K562 (cell line): ENCODE data around the gene GLIS1. TPM values are rescaled to one million over a fixed set of nuclear protein-coding genes. Genes with fewer than 3 reads are reported as not detected.

Source experiments
- CTCFL ChIP-seq: IDR thresholded peaks from 2 replicates; pipeline ENCODE4 v1.6.1; 2011; ENCODE audit warnings: borderline replicate concordance, low read depth, mild to moderate bottlenecking, moderate library complexity, low read length; ENCODE audit not compliant: insufficient read depth, poor library complexity, severe bottlenecking
- DEAF1 ChIP-seq: fragments of 450-650 bp; formaldehyde crosslinking; IDR thresholded peaks from 2 replicates; pipeline ENCODE4 v1.4.0; 2020; ENCODE audit warnings: mild to moderate bottlenecking, moderate library complexity
- IFI16 ChIP-seq: fragments of 250-450 bp; sonication (Bioruptor Pico); IDR thresholded peaks from 2 replicates; pipeline ENCODE4 v2.1.2; 2022; ENCODE audit warnings: mild to moderate bottlenecking, inconsistent platforms
- NR2C1 ChIP-seq, 2 experiments: fragments of 450-650 bp; IDR thresholded peaks; 2 replicates each; pipeline ENCODE4 v1.6.1; 2017; ENCODE audit warnings: mild to moderate bottlenecking in 2 of 2, antibody characterized with exemption in 1 of 2, inconsistent platforms in 1 of 2, missing compliant biosample characterization in 1 of 2, missing genetic modification characterization in 1 of 2
- RBBP5 ChIP-seq: fragments of 200-600 bp; sonication (generic); IDR thresholded peaks from 2 replicates; pipeline ENCODE4 v1.6.1; 2012; ENCODE audit warnings: borderline replicate concordance, mild to moderate bottlenecking, low read length, control low read depth, inconsistent platforms; ENCODE audit not compliant: insufficient read depth, poor library complexity, severe bottlenecking
- RCOR1 ChIP-seq, 2 experiments: IDR thresholded peaks; 2 replicates each; pipeline ENCODE4 v1.6.1; 2012; ENCODE audit warnings: low read depth in 2 of 2, low read length in 2 of 2, borderline replicate concordance in 1 of 2, improper control_type of control experiment in 1 of 2
- SMARCC2 ChIP-seq: fragments of 450-650 bp; IDR thresholded peaks from 2 replicates; pipeline ENCODE4 v1.6.1; 2017; ENCODE audit warnings: antibody characterized with exemption, moderate library complexity, mild to moderate bottlenecking, low read depth
- TAF15 ChIP-seq: fragments of 200-400 bp; formaldehyde crosslinking; IDR thresholded peaks from 2 replicates; pipeline ENCODE4 v1.6.1; 2017; ENCODE audit warnings: mild to moderate bottlenecking, low read depth, low read length, moderate library complexity
- ZMIZ1 ChIP-seq, 2 experiments: fragments of 150-350 bp in 1 of 2; IDR thresholded peaks; 2 replicates each; pipeline ENCODE4 v1.6.1; 2012 to 2016; ENCODE audit warnings: low read depth in 2 of 2, low read length in 2 of 2, mild to moderate bottlenecking in 1 of 2, moderate library complexity in 1 of 2
- ZNF518B ChIP-seq: fragments of 250-450 bp; sonication (Bioruptor Pico); IDR thresholded peaks from 2 replicates; pipeline ENCODE4 v1.5.0; 2021; ENCODE audit warnings: mild to moderate bottlenecking, moderate library complexity
- polyA plus RNA-seq, 8 experiments: library from polyadenylated mRNA; depleted of rRNA in 4 of 8; stranded (reverse) in 5 of 8; unstranded in 3 of 8; fragments of >200 nt; fragmentation: Nextera tagmentation in 2 of 8; fragmentation: Illumina TruSeq in 1 of 8; extraction: Ambion mirVana in 2 of 8; extraction: Trizol in 1 of 8; gene quantifications; 2 replicates each; pipeline versions ENCODE4 v1.2.1 to v1.2.3, GENCODE V29; 2011 to 2014; ENCODE audit warnings: inconsistent platforms in 1 of 8, missing spikeins in 1 of 8
- total RNA-seq, 7 experiments: library from RNA; depleted of rRNA in 6 of 7; stranded (reverse); fragments of >200 nt in 6 of 7; fragmentation: Illumina TruSeq in 2 of 7; extraction: Trizol in 2 of 7; gene quantifications; 2 replicates each; pipeline versions ENCODE4 v1.2.1 to v1.2.3, GENCODE V29; 2011 to 2021; ENCODE audit warnings: low replicate concordance in 1 of 7

The GLIS1 gene
- total and polyA plus RNA-seq, 9 of the 15 experiments (the other 6 are each of a cell fraction or from before 2014, with no cell fraction given): not detected

GRCh38 chr1:53485478-53486394 is 253.2 kb downstream of the GLIS1 start (continued):
- TF ChIP-seq RBBP5 (no peak), IFI16 (no peak), RCOR1 (IDR thresholded peaks at IDR 0.05; ENCODE audit: borderline replicate concordance in 1 of 2, low read depth in 2 of 2, low read length in 2 of 2) (0 out of 4 replicates have a peak, but pooled peaks of 1 of the 2 experiments have one; percentile 21), SMARCC2 (no peak), DEAF1 (CRISPR knock-in tag) (peak; percentile 85), ZMIZ1 (IDR thresholded peaks at IDR 0.05; ENCODE audit: low read depth in 2 of 2, low read length in 2 of 2) (no peak), NR2C1 (IDR thresholded peaks at IDR 0.05) (no peak), NR2C1 (tag; IDR thresholded peaks at IDR 0.05) (no peak), ZNF518B (CRISPR knock-in tag) (no peak), TAF15 (no peak), CTCFL (peak; percentile 31)
